Astrocyte of the hippocampus (primary cell): ENCODE results near the gene FARP2.

ENCODE experiments used
- DNase-seq: peaks from one replicate; pipeline ENCODE4 v3.0.0; 2011; ENCODE audit warnings: low read depth, low spot score

Gene FARP2

DNA sequence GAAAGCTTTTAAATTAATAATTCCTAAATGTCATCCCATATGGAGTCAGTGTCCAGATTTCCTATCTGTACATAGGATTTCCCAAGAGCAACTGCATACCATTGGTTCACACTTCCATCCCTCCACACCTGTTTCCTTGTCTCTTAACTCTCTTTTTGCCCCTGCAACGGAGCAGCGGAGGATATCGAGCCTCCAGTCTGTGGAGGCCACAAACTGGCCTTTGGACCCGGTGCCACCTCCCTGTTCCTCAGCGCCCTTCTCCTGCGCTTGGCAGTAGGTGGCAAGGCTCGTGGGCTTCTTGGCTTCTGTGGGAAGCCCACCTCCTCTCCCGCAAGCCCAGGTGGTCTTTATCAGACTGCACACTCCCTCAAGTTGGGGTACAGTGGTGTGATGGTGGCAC lies 176.1 kb downstream of the FARP2 start:
- DNase-seq: no peak

DNA sequence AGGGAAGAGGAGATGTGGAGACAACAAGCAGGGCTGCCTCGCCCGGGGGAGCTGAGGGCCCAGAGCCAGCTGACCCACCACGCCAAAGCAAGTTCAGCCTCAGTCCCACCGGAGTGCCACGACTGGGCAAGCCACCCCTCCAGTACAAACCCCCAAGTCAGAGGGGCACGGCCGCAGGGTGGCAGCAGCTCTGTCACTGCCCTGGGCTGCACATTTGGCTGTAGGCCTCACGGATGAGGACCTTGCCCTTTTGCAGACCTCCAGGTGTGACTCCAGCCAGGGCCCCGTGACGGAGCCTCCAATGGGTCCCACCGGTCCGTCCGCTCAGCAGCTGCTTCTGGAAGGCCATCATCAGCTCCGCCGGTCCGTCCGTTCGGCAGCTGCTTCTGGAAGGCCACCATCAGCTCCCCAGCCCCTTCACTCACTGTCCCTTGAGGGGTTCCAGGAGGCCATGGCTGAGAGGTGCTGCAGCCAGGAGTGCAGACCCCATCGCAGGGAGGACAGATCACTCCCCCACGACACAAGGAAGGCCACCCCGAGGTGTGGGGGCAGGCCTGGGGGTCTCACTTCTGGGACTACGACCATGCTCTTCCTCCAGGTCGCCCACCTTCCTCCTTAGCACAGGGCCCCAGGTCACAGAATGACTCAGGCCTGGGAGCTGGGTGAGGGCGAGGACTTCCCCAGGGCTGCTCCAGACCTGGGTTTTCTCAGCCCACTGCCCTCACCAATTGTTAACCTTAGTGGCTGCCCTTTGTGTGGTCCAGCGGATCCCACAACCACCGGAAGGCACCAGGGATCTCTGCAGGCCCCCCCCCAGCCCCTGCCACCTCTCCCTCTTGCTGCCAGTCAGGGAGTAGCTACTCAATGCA lies 176.9 kb downstream of the FARP2 start:
- no peak for DNase-seq

DNA sequence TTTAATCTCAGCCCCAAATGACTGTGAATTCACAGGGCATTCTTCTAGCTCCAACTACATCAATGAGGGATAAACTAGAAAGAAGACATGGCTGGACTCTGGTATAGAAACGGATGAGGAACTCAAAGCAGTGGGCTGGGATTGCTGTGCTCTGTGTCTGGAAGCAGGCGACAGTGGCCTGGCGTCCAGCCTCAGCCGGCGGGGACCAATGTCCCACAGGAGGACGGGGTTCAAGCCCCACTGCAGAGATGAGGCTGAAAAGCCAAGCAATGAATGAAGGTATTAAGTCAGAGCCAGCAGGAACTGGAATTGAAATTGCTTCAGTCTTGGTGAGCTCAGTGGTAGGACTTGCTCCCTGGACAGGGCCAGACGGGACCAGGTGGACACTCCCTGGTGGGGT lies 178.2 kb downstream of the FARP2 start:
- DNase-seq: no peak

DNA sequence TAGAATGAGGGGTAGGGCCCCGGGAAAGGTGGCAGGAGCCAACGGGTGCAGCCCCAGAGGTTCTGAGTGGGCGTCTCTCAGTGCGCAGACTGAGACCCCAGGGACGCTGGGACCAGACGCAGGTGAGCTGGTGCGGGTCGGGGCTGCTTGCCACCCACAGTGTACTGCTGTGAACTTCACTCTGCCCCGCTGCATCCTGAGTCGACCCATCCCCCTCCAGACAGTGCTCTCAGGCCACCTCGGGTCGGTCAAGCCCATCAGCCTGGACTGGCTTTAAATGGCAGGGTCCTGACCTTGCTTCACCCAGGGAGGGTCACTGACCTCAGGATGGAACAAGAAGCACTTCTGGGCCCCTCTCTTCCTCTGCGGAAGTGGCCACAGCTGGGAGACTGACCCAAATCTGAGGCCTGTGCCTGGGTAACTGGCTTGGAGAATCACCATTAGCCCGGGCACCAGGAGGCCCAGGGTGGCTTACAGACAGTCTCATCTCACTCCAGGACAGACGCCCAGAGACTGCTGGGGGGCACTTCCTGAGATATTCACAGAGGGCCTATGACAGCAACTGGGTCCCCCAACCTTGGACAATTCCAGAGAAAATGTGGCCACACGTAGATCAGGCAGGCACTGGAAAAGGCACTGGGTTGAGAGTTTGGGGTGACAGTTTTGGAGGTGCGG lies 178.8 kb downstream of the FARP2 start:
- no peak for DNase-seq

DNA sequence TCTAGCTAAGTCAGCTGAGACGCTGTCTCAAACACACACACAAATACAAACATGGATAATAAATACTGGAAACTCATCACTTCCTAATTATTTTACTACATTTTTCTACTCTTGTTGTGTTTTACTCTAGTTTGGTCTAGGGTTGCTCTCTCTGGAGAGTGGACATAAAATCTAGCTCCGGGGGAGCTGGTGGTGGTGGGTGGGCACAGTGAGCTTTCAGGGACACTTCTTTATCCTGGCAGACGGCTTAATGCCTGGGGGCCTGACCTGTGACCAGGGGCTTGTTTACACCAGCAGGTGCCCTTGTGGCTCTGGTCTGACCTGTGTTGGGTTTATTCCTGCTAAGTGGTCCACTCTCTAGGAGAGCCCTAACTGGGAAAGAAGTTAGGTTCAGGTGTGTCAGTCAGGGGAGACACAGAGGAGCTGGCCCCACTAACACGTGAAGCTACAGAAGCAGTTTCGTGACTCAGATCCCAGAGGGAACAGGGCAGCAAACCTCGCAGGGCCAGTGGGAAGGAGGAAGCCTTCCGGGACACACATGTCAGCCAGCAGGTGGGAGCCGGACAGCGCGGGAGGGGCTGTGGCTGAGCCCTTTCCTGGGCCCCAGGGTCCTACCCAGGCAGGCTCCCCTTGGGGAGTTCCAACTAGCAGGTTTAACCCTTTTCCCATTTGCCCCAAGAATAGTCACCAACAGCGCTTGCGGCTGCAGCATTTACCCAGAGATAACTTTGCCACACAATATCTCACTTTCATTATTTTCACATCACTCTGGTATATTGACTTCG lies 180.0 kb downstream of the FARP2 start:
- no peak for DNase-seq

DNA sequence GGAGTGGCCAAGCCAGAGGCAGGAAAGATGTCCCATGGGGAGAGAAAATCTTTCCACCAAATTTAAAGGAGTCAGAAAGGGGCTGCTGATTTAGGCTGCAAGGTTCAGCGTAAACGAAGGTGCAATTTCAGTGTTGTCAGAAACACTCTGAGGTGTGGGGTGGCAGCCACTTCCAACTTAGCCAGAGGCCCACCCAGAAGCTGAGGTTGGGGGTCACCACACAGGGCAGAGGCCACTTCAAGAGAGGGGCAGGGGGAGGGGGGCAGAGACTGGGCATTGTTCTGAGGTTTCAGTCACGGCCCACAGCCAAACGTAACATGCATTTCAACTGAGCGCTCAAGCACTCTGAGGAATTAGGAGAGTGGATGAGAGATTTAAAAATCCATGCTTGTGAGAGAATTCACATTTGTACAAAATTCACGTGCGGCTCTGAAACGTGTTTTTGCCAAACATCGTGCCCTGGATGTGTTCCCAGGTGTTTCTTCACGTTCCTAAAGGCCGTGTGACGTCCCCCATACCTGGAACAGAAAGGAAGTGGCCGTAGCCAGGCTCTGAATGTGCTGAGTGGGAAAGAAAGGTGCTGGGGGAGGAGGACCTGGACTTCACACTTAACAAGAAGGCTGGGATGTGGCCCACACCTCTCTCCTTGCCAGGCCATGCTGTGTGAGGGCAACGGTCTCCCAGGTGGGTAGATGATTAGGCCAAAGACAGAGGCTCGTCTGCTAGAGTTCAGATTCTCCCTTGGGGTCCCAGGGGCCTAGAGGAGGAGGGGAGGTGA lies 182.9 kb downstream of the FARP2 start:
- no peak for DNase-seq

DNA sequence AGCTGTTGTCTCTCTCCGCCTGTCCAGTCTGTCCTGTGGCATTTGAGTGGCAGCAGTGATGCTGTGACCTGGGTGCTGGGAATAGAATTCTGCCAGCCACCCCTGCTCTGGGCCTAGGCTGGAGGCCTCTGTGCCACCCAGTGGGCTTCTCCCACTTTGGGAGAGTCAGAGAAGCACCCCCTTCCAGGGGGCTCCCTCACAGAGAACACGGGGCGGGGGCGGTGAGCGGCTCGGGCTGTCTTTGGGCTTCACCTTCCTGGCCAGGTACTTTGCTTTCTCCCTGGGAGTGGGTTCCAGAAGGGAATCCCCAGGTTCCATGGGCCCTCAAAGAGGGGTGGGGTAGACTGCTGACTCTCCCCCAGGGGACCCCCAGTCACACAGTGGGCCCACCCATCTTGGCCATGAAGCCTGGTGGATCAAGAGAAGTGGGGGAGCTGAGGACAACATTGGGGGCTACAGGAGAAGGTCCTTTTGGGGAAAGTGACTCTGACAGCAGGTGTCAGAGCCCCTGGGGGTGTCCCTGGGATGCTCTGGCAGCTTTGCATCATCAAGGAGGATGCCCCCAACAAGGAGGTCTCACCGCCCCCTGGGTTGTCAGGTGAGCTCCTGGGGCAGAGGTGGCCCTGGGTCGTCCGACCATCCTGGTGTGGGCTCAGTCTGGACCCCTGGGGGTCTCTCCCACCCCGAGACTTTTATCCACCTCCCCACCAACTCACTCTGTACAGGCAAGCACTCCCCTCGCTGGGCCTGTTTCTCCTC lies 183.7 kb downstream of the FARP2 start:
- DNase-seq: no peak

DNA sequence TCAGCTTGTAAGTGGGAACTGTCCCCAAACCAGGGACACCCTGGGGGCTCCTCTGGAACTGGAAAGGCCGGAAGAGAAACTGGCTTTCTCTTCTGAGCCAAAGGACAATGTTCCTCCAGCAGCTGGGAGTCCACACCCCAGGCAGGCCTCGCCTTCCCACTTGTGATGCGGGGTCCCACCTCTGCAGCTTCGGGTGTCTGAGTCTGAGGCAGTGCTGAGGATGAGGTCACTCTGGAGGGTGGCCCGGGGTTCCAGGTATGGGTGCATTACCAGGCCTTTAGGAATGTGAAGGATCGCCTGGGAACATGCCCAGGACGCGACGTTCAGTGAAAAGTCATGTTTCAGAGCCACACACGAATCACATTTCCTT lies 184.3 kb downstream of the FARP2 start:
- DNase-seq: peak; percentile 64

DNA sequence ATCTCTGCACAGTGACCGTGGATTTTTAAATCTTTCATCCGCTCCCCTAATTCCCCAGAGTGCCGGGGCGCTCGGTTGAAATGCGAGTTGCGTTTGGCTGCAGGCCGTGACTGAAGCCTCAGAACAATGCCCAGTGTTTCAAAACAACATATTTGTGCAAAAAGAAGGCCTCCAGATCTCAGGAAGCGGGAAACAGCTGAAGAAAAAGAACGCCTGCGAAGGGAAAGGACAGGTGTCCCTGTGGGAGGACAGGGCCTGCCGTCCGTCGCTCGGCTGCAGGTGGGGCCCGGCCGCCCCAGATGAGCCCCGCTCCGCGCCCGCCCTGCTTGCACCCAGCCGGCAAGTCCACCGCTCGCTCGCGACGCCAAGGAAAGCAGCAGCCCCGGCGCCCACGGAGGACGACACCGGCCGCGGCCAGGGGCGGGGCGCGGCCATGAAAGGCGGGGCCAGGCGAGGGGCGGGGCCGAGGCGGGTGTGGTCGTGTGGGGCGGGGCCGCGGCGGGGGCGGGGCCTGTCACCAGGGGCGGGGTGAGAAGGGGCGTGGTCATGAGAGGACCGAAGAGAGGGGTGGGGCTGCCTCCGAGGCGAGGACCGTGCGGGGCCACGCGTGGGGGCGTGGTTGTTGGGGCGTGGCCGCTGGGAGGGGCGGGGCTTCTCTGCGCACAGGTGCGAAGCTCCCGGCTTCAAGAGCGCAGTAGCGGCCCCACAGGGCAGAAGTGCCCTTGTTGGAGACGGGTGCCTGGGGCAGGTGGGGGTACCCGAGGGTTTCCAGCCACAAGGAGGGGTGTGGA lies 184.9 kb downstream of the FARP2 start:
- peak; percentile 71 for DNase-seq

DNA sequence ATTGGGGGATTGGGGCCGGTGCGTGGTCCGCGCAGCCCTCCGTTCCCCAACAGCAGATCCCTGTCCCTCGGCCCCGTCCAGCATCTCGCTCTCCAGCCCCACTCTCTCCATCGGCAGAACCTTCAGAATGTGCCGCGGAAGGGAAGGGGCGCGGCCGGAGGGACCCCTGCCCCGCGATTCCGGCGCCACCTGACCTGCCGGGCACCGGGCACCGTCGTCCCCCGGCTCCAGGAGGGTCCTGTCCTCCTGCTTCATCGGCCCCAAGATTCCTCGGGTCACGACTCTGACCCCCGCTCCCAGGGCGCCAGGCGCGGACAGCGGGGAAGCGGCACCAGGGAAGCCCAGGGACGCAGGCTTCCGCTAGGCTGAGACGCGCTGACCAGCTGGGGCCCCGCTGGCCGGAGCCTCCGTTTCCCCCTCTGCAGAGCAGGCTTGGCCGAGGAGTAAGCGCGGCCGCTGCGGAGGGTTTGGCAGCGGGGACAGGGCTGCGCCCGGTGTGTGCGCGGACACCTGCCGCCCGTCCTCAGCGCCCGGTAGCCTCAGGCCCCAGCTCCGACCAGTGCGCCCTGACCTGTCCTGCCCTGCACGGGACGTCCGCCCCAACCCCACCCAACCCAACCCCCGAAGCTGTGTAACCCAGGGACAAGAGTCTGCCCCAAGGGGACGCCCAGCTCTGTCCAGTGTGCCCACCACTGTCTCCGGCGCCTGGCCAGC lies 185.6 kb downstream of the FARP2 start:
- no peak for DNase-seq

DNA sequence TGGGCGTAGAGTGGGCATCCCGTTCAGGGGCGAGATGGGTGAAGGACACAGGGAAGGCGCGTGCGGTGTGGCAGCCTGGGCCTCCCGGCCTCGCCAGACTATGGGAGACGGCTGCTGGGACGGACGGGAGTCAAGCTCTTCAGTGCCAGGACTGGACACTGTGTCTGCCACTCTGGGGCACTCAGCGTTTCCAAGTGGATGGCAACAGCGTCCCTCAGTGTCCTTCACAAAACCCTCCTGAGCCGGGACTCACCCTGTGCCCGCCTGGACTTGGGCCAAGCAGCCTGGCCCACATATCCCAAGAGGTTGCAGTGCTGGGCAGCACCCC lies 186.2 kb downstream of the FARP2 start:
- DNase-seq: no peak
